GM12892 (cell line): ENCODE results near the gene HOXA1.

ENCODE experiments used
- POLR2A ChIP-seq: IDR thresholded peaks from 2 replicates; pipeline ENCODE4 v1.6.1; 2011; ENCODE audit warnings: low read depth, low read length, control low read depth
- POLR2AphosphoS5 ChIP-seq: IDR thresholded peaks from 2 replicates; pipeline ENCODE4 v1.6.1; 2011; ENCODE audit warnings: low read depth, low read length, control low read depth
- TAF1 ChIP-seq: IDR thresholded peaks from 2 replicates; pipeline ENCODE4 v1.6.1; 2011; ENCODE audit warnings: low read depth, mild to moderate bottlenecking, control low read depth, low read length, borderline replicate concordance

DNA sequence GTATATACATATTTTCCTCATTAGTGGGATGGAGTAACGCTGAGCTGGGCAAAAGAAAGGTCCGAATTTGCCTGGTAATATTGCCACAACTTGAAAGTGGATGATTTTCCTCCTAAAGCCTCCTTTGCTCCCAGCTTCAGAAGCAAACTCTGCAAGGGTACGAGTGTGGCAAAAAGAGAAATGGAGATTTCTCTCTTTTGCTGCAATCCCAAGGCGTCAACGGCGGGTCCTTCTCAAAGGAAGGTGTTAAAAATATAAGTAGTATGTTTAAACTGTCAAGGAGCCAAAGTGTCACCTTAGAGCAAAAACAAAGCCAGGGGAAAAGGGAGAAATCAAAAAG lies 19.1 kb upstream of the HOXA1 start:
- TF ChIP-seq POLR2A (no peak), POLR2AphosphoS5 (no peak), TAF1 (no peak)
